ENCODE measurements around the gene JPT2. TPM values are rescaled to one million over a fixed set of nuclear protein-coding genes. Genes with fewer than 3 reads are reported as not detected.

Gene JPT2
- total and polyA plus RNA-seq, 3 experiments from 2014 or later = 12.5 to 106 (median 106) TPM

- POLR2A ChIA-PET = no interaction called here
Observed at GRCh38 chr16:1637526-1637925, 40.6 kb upstream of the JPT2 start.

GRCh38 chr16:1638757-1639156 lies 39.3 kb upstream of the JPT2 start:
- no peak overlapping the region for H3K4me3 Mint-ChIP-seq

More at GRCh38 chr16:1637526-1637925, 40.6 kb upstream of the JPT2 start:
- CTCF ChIA-PET = no interaction called here
- no peaks in the 10 kb centered on the region for H3K27me3 Mint-ChIP-seq
- no peaks in the 10 kb centered on the region for H3K27me3 ChIP-seq (ENCODE audit: insufficient read depth, low read length, poor library complexity, severe bottlenecking)
- H3K4me3 ChIP-seq (ENCODE audit: low read length) = no peak overlapping the region
- H3K4me1 Mint-ChIP-seq = peaks cover 0 to 2% (median 0%) of the 10 kb centered on the region in 3 donors
- H3K4me3 Mint-ChIP-seq = no peak overlapping the region
- no peaks in the 10 kb centered on the region for H3K4me1 ChIP-seq (ENCODE audit: insufficient read depth, low read length)
- H3K27ac Mint-ChIP-seq = peak overlapping the region in 2 of 8 donors; percentile 12 to 26
- H3K9me3 ChIP-seq (ENCODE audit: low read length) = no peaks in the 10 kb centered on the region
- H3K36me3 ChIP-seq (ENCODE audit: insufficient read depth, low read length) = peaks cover 48% of the 10 kb centered on the region
- H3K27ac ChIP-seq (ENCODE audit: low read depth, low read length) = no peak overlapping the region
- H3K36me3 Mint-ChIP-seq = peaks cover 4 to 81% (median 26%) of the 10 kb centered on the region in 3 donors
- no peak for DNase-seq
- no peaks in the 10 kb centered on the region for H3K9me3 Mint-ChIP-seq

GRCh38 chr16:1639282-1639681 lies 38.8 kb upstream of the JPT2 start:
- H3K4me3 ChIP-seq (ENCODE audit: low read length) = no peak overlapping the region
- Mint-ChIP-seq H3K27ac (no peak overlapping the region), H3K36me3 (peaks cover 4 to 80% (median 22%) of the 10 kb centered on the region in 3 donors), H3K4me1 (peaks cover 0 to 4% (median 0%) of the 10 kb centered on the region in 3 donors), H3K27me3 (no peaks in the 10 kb centered on the region), H3K4me3 (no peak overlapping the region), H3K9me3 (no peaks in the 10 kb centered on the region)
- H3K9me3 ChIP-seq (ENCODE audit: low read length) = no peaks in the 10 kb centered on the region
- H3K36me3 ChIP-seq (ENCODE audit: insufficient read depth, low read length) = peaks cover 35% of the 10 kb centered on the region
- ChIA-PET CTCF (no interaction called here), POLR2A (no interaction called here)
- H3K4me1 ChIP-seq (ENCODE audit: insufficient read depth, low read length) = no peaks in the 10 kb centered on the region
- H3K27ac ChIP-seq (ENCODE audit: low read depth, low read length) = no peak overlapping the region
- H3K27me3 ChIP-seq (ENCODE audit: insufficient read depth, low read length, poor library complexity, severe bottlenecking) = no peaks in the 10 kb centered on the region
- DNase-seq = no peak

More at GRCh38 chr16:1638757-1639156, 39.3 kb upstream of the JPT2 start:
- no peak overlapping the region for H3K4me3 ChIP-seq (ENCODE audit: low read length)
- Mint-ChIP-seq H3K4me1 (peaks cover 0 to 2% (median 0%) of the 10 kb centered on the region in 3 donors), H3K36me3 (peaks cover 4 to 80% (median 24%) of the 10 kb centered on the region in 3 donors), H3K27me3 (no peaks in the 10 kb centered on the region), H3K27ac (peak overlapping the region in 2 of 8 donors; percentile 63 to 91), H3K9me3 (no peaks in the 10 kb centered on the region)
- CTCF ChIA-PET = no interaction called here
- DNase-seq = no peak
- H3K36me3 ChIP-seq (ENCODE audit: insufficient read depth, low read length) = peaks cover 38% of the 10 kb centered on the region
- POLR2A ChIA-PET = no interaction called here
- no peak overlapping the region for H3K27ac ChIP-seq (ENCODE audit: low read depth, low read length)
- H3K9me3 ChIP-seq (ENCODE audit: low read length) = no peaks in the 10 kb centered on the region
- H3K27me3 ChIP-seq (ENCODE audit: insufficient read depth, low read length, poor library complexity, severe bottlenecking) = no peaks in the 10 kb centered on the region
- no peaks in the 10 kb centered on the region for H3K4me1 ChIP-seq (ENCODE audit: insufficient read depth, low read length)

GRCh38 chr16:1639860-1640259 lies 38.2 kb upstream of the JPT2 start:
- CTCF ChIA-PET = no interaction called here

GRCh38 chr16:1640261-1640941 lies 37.7 kb upstream of the JPT2 start:
- H3K36me3 ChIP-seq (ENCODE audit: insufficient read depth, low read length) = peaks cover 31% of the 10 kb centered on the region
- no peaks in the 10 kb centered on the region for H3K9me3 ChIP-seq (ENCODE audit: low read length)
- no peak for DNase-seq
- H3K27ac Mint-ChIP-seq = peak overlapping the region in 1 of 8 donors; percentile 50
- ChIA-PET CTCF (interaction anchor here (1.0 kb wide), 1 partner anchor 66 kb away, joined by 3 read pairs; the partner anchor contains the start of gene MAPK8IP3), POLR2A (interaction anchor here (0.6 kb wide), 1 partner anchor 38 kb away, joined by 3 read pairs; no protein-coding TSS in a partner anchor)
- no peak overlapping the region for H3K4me3 ChIP-seq (ENCODE audit: low read length)
- H3K9me3 Mint-ChIP-seq = no peaks in the 10 kb centered on the region
- no peak overlapping the region for H3K4me3 Mint-ChIP-seq
- no peaks in the 10 kb centered on the region for H3K27me3 ChIP-seq (ENCODE audit: insufficient read depth, low read length, poor library complexity, severe bottlenecking)
- no peaks in the 10 kb centered on the region for H3K4me1 ChIP-seq (ENCODE audit: insufficient read depth, low read length)
- peaks cover 4 to 80% (median 22%) of the 10 kb centered on the region in 3 donors for H3K36me3 Mint-ChIP-seq
- no peaks in the 10 kb centered on the region for H3K27me3 Mint-ChIP-seq
- H3K27ac ChIP-seq (ENCODE audit: low read depth, low read length) = no peak overlapping the region
- H3K4me1 Mint-ChIP-seq = peaks cover under 1 to 6% (median 2%) of the 10 kb centered on the region in 3 donors

More at GRCh38 chr16:1639860-1640259, 38.2 kb upstream of the JPT2 start:
- Histone ChIP-seq H3K4me1 (ENCODE audit: insufficient read depth, low read length) (no peaks in the 10 kb centered on the region), H3K27me3 (ENCODE audit: insufficient read depth, low read length, poor library complexity, severe bottlenecking) (no peaks in the 10 kb centered on the region), H3K9me3 (ENCODE audit: low read length) (no peaks in the 10 kb centered on the region), H3K4me3 (ENCODE audit: low read length) (no peak overlapping the region), H3K36me3 (ENCODE audit: insufficient read depth, low read length) (peaks cover 31% of the 10 kb centered on the region), H3K27ac (ENCODE audit: low read depth, low read length) (no peak overlapping the region)
- H3K36me3 Mint-ChIP-seq = peaks cover 4 to 80% (median 21%) of the 10 kb centered on the region in 3 donors
- no peak for DNase-seq
- H3K9me3 Mint-ChIP-seq = no peaks in the 10 kb centered on the region
- H3K27ac Mint-ChIP-seq = no peak overlapping the region
- no peaks in the 10 kb centered on the region for H3K27me3 Mint-ChIP-seq
- peaks cover 0 to 6% (median 0%) of the 10 kb centered on the region in 3 donors for H3K4me1 Mint-ChIP-seq
- H3K4me3 Mint-ChIP-seq = no peak overlapping the region
- POLR2A ChIA-PET = interaction anchor here (0.6 kb wide), 1 partner anchor 39 kb away, joined by 3 read pairs; no protein-coding TSS in a partner anchor

- no peaks in the 10 kb centered on the region for H3K9me3 ChIP-seq (ENCODE audit: low read length)
- Mint-ChIP-seq H3K4me3 (no peak overlapping the region), H3K36me3 (peaks cover 4 to 82% (median 23%) of the 10 kb centered on the region in 3 donors), H3K4me1 (peaks cover 10 to 14% (median 10%) of the 10 kb centered on the region in 3 donors), H3K27ac (no peak overlapping the region), H3K9me3 (no peaks in the 10 kb centered on the region), H3K27me3 (no peaks in the 10 kb centered on the region)
- DNase-seq = no peak
- peaks cover 4% of the 10 kb centered on the region for H3K4me1 ChIP-seq (ENCODE audit: insufficient read depth, low read length)
- POLR2A ChIA-PET = no interaction called here
- no peak overlapping the region for H3K27ac ChIP-seq (ENCODE audit: low read depth, low read length)
- peaks cover 36% of the 10 kb centered on the region for H3K36me3 ChIP-seq (ENCODE audit: insufficient read depth, low read length)
- no peaks in the 10 kb centered on the region for H3K27me3 ChIP-seq (ENCODE audit: insufficient read depth, low read length, poor library complexity, severe bottlenecking)
- H3K4me3 ChIP-seq (ENCODE audit: low read length) = no peak overlapping the region
- CTCF ChIA-PET = interaction anchor here (1.0 kb wide), 1 partner anchor 65 kb away, joined by 3 read pairs; the partner anchor contains the start of gene MAPK8IP3
Observed at GRCh38 chr16:1641261-1641660, 36.8 kb upstream of the JPT2 start.

- Histone ChIP-seq H3K4me1 (ENCODE audit: insufficient read depth, low read length) (peaks cover 6% of the 10 kb centered on the region), H3K27me3 (ENCODE audit: insufficient read depth, low read length, poor library complexity, severe bottlenecking) (no peaks in the 10 kb centered on the region), H3K27ac (ENCODE audit: low read depth, low read length) (no peak overlapping the region), H3K9me3 (ENCODE audit: low read length) (no peaks in the 10 kb centered on the region), H3K4me3 (ENCODE audit: low read length) (no peak overlapping the region), H3K36me3 (ENCODE audit: insufficient read depth, low read length) (peaks cover 36% of the 10 kb centered on the region)
- no peak for DNase-seq
- Mint-ChIP-seq H3K4me1 (peaks cover 16 to 20% (median 17%) of the 10 kb centered on the region in 3 donors), H3K27me3 (no peaks in the 10 kb centered on the region), H3K9me3 (no peaks in the 10 kb centered on the region), H3K36me3 (peaks cover 4 to 88% (median 27%) of the 10 kb centered on the region in 3 donors), H3K27ac (peak overlapping the region in 1 of 8 donors; percentile 48), H3K4me3 (no peak overlapping the region)
- ChIA-PET POLR2A (no interaction called here), CTCF (no interaction called here)
Observed at GRCh38 chr16:1642148-1642547, 35.9 kb upstream of the JPT2 start.

GRCh38 chr16:1642753-1643152 lies 35.3 kb upstream of the JPT2 start:
- H3K9me3 Mint-ChIP-seq = no peaks in the 10 kb centered on the region
- Histone ChIP-seq H3K9me3 (ENCODE audit: low read length) (no peaks in the 10 kb centered on the region), H3K27ac (ENCODE audit: low read depth, low read length) (no peak overlapping the region), H3K4me3 (ENCODE audit: low read length) (no peak overlapping the region), H3K27me3 (ENCODE audit: insufficient read depth, low read length, poor library complexity, severe bottlenecking) (no peaks in the 10 kb centered on the region), H3K36me3 (ENCODE audit: insufficient read depth, low read length) (peaks cover 30% of the 10 kb centered on the region), H3K4me1 (ENCODE audit: insufficient read depth, low read length) (peaks cover 6% of the 10 kb centered on the region)
- POLR2A ChIA-PET = no interaction called here
- peaks cover 16 to 20% (median 17%) of the 10 kb centered on the region in 3 donors for H3K4me1 Mint-ChIP-seq
- H3K36me3 Mint-ChIP-seq = peaks cover 4 to 87% (median 28%) of the 10 kb centered on the region in 3 donors
- H3K27ac Mint-ChIP-seq = peak overlapping the region in 4 of 8 donors; percentile 18 to 69 (median 50)
- no peak overlapping the region for H3K4me3 Mint-ChIP-seq
- CTCF ChIA-PET = no interaction called here
- DNase-seq = no peak
- H3K27me3 Mint-ChIP-seq = no peaks in the 10 kb centered on the region
